Tibial nerve (tissue), 4 donors: ENCODE measurements around the gene NOL4L. TPM values are rescaled to one million over a fixed set of nuclear protein-coding genes. Genes with fewer than 3 reads are reported as not detected.

Source experiments
- DNase-seq, 2 donors: peaks; one replicate each; pipeline ENCODE4 v3.0.0-alpha.2; 2019; ENCODE audit warnings: low spot score in 2 of 2
- H3K27ac ChIP-seq, 4 donors: fragments of 200-600 bp; sonication (generic) in 3 of 4; one replicate each; pipeline ENCODE4 v1.5.1; 2017 to 2019; ENCODE audit warnings: mild to moderate bottlenecking in 1 of 4
- H3K27me3 ChIP-seq, 2 donors: fragments of 200-600 bp; sonication (generic) in 1 of 2; one replicate each; pipeline versions ENCODE4 v1.5.1 to v1.6.0; 2017 to 2019
- H3K36me3 ChIP-seq, 3 donors: fragments of 200-600 bp; sonication (generic); one replicate each; pipeline ENCODE4 v1.5.1; 2018 to 2019
- H3K4me1 ChIP-seq, 4 donors: fragments of 200-600 bp; sonication (generic) in 3 of 4; one replicate each; pipeline ENCODE4 v1.5.1; 2017 to 2019
- H3K4me3 ChIP-seq, 4 donors: fragments of 200-600 bp; sonication (generic) in 3 of 4; one replicate each; pipeline ENCODE4 v1.5.1; 2017 to 2019; ENCODE audit warnings: mild to moderate bottlenecking in 1 of 4, moderate library complexity in 1 of 4
- H3K9me3 ChIP-seq, 4 donors: fragments of 200-600 bp; sonication (generic) in 3 of 4; one replicate each; pipeline ENCODE4 v1.5.1; 2017 to 2019
- EP300 ChIP-seq, 2 donors: sonication (generic); formaldehyde crosslinking; IDR thresholded peaks; one replicate each; pipeline ENCODE4 v1.6.1; 2017; ENCODE audit warnings: antibody characterized with exemption in 2 of 2, mild to moderate bottlenecking in 1 of 2
- POLR2A ChIP-seq, 2 donors: fragments of 450-650 bp; IDR thresholded peaks; one replicate each; pipeline ENCODE4 v1.6.1; 2017; ENCODE audit warnings: antibody characterized with exemption in 2 of 2, mild to moderate bottlenecking in 2 of 2, moderate library complexity in 2 of 2
- WGBS, 2 donors: methylation state at CpG; one replicate each; pipeline ENCODE4 v1.1.5; 2018; 5-methylcytosine and 5-hydroxymethylcytosine counted together
- total RNA-seq, 4 donors: library from RNA; depleted of rRNA; stranded (reverse); fragments of >200 nt; gene quantifications; one replicate each; pipeline ENCODE4 v1.1.0, GENCODE V29; 2016
- TF ChIP-seq, protein P1 (sequence below), 5 experiments: fragments of 200-600 bp in 3 of 5; fragments of 450-650 bp in 2 of 5; sonication (generic) in 3 of 5; IDR thresholded peaks; one replicate each; pipeline ENCODE4 v1.5.1; 2016 to 2019; ENCODE audit warnings: antibody characterized with exemption in 5 of 5, mild to moderate bottlenecking in 3 of 5, moderate library complexity in 2 of 5

NOL4L gene
- total RNA-seq, 4 donors from 2014 or later: 11.5 to 22.3 (median 19.9) TPM

DNA sequence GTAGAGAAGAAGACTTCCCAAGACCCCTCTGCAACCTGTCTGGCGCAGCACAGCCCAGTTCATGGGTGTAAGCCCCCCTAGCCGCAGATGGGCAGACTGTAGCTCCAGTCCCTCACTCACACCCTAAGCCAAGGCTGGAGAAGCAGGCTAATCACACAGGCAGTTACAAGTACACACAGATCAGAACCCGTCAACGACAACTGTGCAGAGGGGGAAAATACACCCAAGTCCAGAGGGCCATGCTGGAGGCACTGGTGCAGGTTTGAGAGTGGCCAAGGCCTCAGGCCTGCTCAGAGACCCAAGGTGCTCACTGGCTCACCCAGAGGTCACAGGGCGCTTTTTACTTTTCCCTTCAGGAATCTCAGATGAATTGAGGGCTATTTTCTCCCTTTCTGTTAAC lies 106.1 kb downstream of the NOL4L start:
- Histone ChIP-seq H3K27me3 (no peaks in the 10 kb centered on the region), H3K4me1 (peaks cover 0 to 88% (median 69%) of the 10 kb centered on the region in 4 donors), H3K9me3 (no peaks in the 10 kb centered on the region), H3K4me3 (no peak overlapping the region), H3K36me3 (no peaks in the 10 kb centered on the region), H3K27ac (peak overlapping the region in 3 of 4 donors; percentile 51 to 93 (median 87))
- DNase-seq: no peak
- TF ChIP-seq, protein P1, sequence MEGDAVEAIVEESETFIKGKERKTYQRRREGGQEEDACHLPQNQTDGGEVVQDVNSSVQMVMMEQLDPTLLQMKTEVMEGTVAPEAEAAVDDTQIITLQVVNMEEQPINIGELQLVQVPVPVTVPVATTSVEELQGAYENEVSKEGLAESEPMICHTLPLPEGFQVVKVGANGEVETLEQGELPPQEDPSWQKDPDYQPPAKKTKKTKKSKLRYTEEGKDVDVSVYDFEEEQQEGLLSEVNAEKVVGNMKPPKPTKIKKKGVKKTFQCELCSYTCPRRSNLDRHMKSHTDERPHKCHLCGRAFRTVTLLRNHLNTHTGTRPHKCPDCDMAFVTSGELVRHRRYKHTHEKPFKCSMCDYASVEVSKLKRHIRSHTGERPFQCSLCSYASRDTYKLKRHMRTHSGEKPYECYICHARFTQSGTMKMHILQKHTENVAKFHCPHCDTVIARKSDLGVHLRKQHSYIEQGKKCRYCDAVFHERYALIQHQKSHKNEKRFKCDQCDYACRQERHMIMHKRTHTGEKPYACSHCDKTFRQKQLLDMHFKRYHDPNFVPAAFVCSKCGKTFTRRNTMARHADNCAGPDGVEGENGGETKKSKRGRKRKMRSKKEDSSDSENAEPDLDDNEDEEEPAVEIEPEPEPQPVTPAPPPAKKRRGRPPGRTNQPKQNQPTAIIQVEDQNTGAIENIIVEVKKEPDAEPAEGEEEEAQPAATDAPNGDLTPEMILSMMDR (IDR thresholded peaks at IDR 0.05): no peak
- no peak for TF ChIP-seq EP300 (IDR thresholded peaks at IDR 0.05)
- no peak for TF ChIP-seq POLR2A (IDR thresholded peaks at IDR 0.05)
- WGBS, 2 donors: 73 to 89% methylated on average over 5 of the region's 5 CpGs

DNA sequence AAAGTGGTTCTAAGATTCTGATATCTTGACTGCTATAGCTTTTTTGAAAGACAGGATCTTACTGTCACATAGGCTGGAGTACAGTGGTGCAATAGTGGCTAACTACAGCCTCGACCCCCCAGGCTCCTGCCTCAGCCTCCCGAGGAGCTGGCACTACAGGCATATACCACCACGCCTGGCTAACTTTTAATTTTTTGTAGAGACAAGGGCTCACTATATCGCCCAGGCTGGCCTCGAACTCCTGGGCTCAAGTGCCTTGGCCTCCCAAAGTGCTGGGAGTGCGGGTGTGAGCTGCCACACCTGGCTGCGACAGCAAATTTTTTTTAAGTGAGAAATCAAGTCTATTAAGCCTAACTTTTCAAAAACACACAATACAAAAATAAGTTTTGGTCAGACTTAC lies 106.6 kb downstream of the NOL4L start:
- Histone ChIP-seq H3K4me3 (no peak overlapping the region), H3K4me1 (peaks cover 0 to 88% (median 73%) of the 10 kb centered on the region in 4 donors), H3K27me3 (no peaks in the 10 kb centered on the region), H3K9me3 (no peaks in the 10 kb centered on the region), H3K27ac (peak overlapping the region in 3 of 4 donors; percentile 49 to 93 (median 51)), H3K36me3 (no peaks in the 10 kb centered on the region)
- DNase-seq: no peak
- TF ChIP-seq POLR2A (IDR thresholded peaks at IDR 0.05): no peak
- TF ChIP-seq, protein P1 (IDR thresholded peaks at IDR 0.05): no peak
- no peak for TF ChIP-seq EP300 (IDR thresholded peaks at IDR 0.05)
- 80 to 83% methylated on average over 7 of the region's 7 CpGs for WGBS, 2 donors

DNA sequence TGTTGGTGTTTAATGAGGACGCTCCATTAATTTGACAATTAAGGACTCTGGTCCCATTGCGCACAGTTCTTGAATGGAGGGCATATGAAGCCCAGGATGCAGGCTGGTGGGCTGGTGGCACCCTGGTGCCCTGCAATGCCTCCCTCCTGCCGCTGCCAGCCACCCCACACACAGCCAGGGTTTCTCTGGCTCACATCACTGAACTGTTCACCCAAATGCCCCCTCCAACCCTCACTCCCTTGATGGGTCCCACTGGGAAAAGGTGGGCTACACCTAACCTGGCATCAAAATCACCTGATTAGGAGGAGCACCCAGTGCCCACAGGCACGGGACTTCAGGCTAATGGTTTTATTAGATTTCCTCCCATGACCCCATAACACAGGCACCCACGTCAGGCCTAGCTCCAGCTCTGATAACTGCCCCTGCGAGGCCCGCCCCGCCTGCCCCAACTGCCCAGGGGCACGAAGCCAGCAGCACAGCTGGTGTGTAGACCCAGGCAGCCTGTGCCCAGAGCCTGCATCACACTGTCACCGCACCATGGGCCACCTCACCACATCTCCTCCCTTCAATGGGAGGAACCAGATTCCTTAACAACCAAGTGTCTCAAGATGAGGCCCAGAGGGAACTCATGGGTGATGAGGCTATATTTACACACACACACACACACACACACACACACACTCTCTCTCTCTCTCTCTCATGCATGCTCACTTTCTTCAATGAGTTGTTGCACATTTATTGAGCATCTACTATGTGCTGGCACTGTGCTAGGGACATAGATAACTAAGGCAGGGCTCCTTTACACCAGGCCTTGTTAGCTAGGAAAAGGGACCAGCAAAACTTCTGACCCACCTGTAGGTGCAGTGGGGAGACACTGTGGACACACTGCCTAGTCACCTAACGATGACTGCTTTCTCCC lies 107.3 kb downstream of the NOL4L start:
- DNase-seq: no peak
- no peak for TF ChIP-seq POLR2A (IDR thresholded peaks at IDR 0.05)
- TF ChIP-seq, protein P1 (IDR thresholded peaks at IDR 0.05): no peak
- TF ChIP-seq EP300 (IDR thresholded peaks at IDR 0.05): no peak
- 54 to 64% methylated on average over 9 to 11 of the region's 11 CpGs for WGBS, 2 donors
- Histone ChIP-seq H3K4me1 (peaks cover 0 to 96% (median 80%) of the 10 kb centered on the region in 4 donors), H3K36me3 (no peaks in the 10 kb centered on the region), H3K9me3 (no peaks in the 10 kb centered on the region), H3K4me3 (no peak overlapping the region), H3K27ac (peak overlapping the region in 3 of 4 donors; percentile 83 to 93 (median 89)), H3K27me3 (no peaks in the 10 kb centered on the region)

DNA sequence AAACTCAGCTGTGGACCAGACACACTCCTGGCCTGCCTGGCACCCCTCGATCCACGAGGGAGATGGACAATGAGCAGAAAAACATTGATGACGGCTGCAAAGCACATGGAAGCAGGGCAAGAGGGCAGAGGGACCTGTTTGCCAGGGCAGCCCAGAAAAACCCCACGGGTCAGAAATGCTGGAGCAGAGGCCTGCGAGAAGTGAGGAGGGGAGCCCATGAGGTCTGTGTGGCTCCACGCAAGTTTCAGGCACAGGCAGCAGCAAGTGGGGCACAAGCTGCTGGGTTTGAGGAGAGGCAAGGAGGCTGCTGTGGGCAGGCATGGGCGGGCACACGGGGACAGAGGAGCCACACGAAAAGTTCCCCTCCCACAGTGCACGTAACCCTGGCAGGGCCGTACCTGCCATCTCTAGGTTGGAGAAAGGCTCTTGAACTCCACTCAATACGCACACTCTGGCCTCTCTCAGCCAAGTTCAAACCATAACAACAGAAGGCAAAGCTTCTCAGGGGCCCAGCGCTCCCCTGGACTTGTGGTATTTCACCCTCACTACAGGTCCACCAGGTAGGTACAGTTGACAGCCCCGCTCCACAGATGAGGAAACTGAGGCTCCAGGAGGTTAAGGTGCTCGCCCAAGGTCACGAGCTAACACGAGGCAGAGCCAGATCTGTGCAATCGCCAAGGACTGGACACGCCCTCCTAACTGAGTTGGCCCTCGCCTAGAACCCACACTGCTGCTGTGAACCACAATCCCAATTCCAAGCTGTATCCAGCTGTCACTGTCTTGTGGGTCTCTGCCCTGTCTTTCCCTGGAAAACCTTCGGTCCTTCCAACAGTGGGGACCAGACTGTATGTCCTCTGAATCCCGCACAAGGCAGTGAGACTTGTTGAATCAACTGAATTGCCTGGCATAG lies 108.2 kb downstream of the NOL4L start:
- Histone ChIP-seq H3K27ac (peak overlapping the region; percentile 78 to 93 (median 86)), H3K4me3 (no peak overlapping the region), H3K27me3 (no peaks in the 10 kb centered on the region), H3K9me3 (no peaks in the 10 kb centered on the region), H3K4me1 (peaks cover 0 to 100% (median 82%) of the 10 kb centered on the region in 4 donors), H3K36me3 (peaks cover 0 to 4% (median 0%) of the 10 kb centered on the region in 3 donors)
- DNase-seq: no peak
- TF ChIP-seq POLR2A (IDR thresholded peaks at IDR 0.05): no peak
- TF ChIP-seq, protein P1 (IDR thresholded peaks at IDR 0.05): no peak
- no peak for TF ChIP-seq EP300 (IDR thresholded peaks at IDR 0.05)
- 53 to 57% methylated on average over 22 of the region's 22 CpGs for WGBS, 2 donors
